Activated CD4-positive, alpha-beta T cell treated with anti-CD3 and anti-CD28 coated beads, Interleukin-2, amount 50 U/mL, for 24 hours (primary cell): ENCODE results near the gene OR2A25.
"Not testable (repeated sequence)": the region's sequence is repeated elsewhere in the genome, so short reads cannot be mapped to it uniquely, and the experiment has no call there.

Experiments used
- DNase-seq, 2 donors: peaks; one replicate each; pipeline ENCODE4 v3.0.0-alpha.2; 2020; ENCODE audit warnings: low read depth in 1 of 2, low spot score in 1 of 2

Gene OR2A25

GRCh38 chr7:144069511-144069910 is at the start of gene OR2A25:
Gene OR2A25, plus strand, starts transcription at chr7:144069811. Its CDS starts 4,409 bp downstream, at chr7:144074220.
- DNase-seq, result no peak

- DNase-seq, result no peak
Measured at GRCh38 chr7:144020340-144020739, 49.3 kb upstream of the OR2A25 start.

- DNase-seq, result no peak
Measured at GRCh38 chr7:144022169-144022568, 47.4 kb upstream of the OR2A25 start.

- DNase-seq, result no peak
Measured at GRCh38 chr7:144023171-144023827, 46.3 kb upstream of the OR2A25 start.

GRCh38 chr7:144024213-144024612 is 45.4 kb upstream of the OR2A25 start:
- DNase-seq, result no peak

GRCh38 chr7:144026203-144026883 is 43.3 kb upstream of the OR2A25 start:
- no peak for DNase-seq

- DNase-seq, result no peak
Measured at GRCh38 chr7:144027070-144027469, 42.5 kb upstream of the OR2A25 start.

GRCh38 chr7:144027974-144028373 is 41.6 kb upstream of the OR2A25 start:
- DNase-seq, result no peak

GRCh38 chr7:144028547-144028946 is 41.1 kb upstream of the OR2A25 start:
- DNase-seq, result no peak

GRCh38 chr7:144032516-144032915 is 37.1 kb upstream of the OR2A25 start:
- DNase-seq, result no peak

GRCh38 chr7:144032985-144033709 is 36.5 kb upstream of the OR2A25 start:
- DNase-seq, result no peak

- no peak for DNase-seq
Measured at GRCh38 chr7:144035385-144035784, 34.2 kb upstream of the OR2A25 start.

GRCh38 chr7:144036302-144036885 is 33.2 kb upstream of the OR2A25 start:
- DNase-seq, result no peak

- DNase-seq, result no peak
Measured at GRCh38 chr7:144037414-144038035, 32.1 kb upstream of the OR2A25 start.

GRCh38 chr7:144038887-144039286 is 30.7 kb upstream of the OR2A25 start:
- no peak for DNase-seq

GRCh38 chr7:144048648-144049047 is 21.0 kb upstream of the OR2A25 start, which contains the start of gene OR2A5:
Gene OR2A5, plus strand, starts transcription at chr7:144048948. Its CDS starts 1,454 bp downstream, at chr7:144050402.
- no peak for DNase-seq

GRCh38 chr7:144049491-144049890 is 20.1 kb upstream of the OR2A25 start:
- DNase-seq, result no peak

- no peak for DNase-seq
Measured at GRCh38 chr7:144050093-144050492, 19.5 kb upstream of the OR2A25 start.

- DNase-seq, result not testable (repeated sequence)
Measured at GRCh38 chr7:144050884-144051283, 18.7 kb upstream of the OR2A25 start.

- DNase-seq, result no peak
Measured at GRCh38 chr7:144057954-144058353, 11.7 kb upstream of the OR2A25 start.

GRCh38 chr7:144063710-144064109 is 5.9 kb upstream of the OR2A25 start:
- DNase-seq, result no peak
